MM.1S (cell line): ENCODE results near the gene OSMR.

ENCODE experiments used
- EZH2 ChIP-seq: fragments of 300-600 bp; sonication (generic); optimal IDR thresholded peaks from 2 replicates; pipeline ENCODE3; 2017; ENCODE audit warnings: low read depth, mild to moderate bottlenecking, antibody characterized with exemption, low read length, mixed read lengths
- TF ChIP-seq, protein P1 (sequence below): fragments of 300-600 bp; sonication (generic); IDR thresholded peaks from 2 replicates; pipeline ENCODE4 v1.5.1; 2016; ENCODE audit warnings: antibody characterized with exemption, low read length, mixed read lengths

DNA sequence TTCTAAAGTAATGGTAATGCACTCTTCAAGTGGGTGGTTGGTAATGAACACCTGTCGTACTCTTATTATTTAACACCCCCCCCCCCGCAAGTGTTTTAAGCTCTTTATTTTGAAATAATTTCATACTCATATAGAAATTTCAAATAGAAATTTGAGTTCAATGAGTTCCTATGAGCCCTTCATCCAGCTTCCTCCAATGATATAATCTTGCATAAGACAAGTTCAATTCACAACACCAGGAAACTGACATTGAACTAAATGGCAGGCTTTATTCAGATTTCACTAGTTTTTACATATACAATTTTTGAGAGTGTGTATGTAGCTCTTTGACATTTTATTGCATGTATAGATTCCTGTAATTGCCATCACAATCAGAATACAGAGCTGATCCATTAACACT lies 30.9 kb upstream of the OSMR start:
- TF ChIP-seq, protein P1, sequence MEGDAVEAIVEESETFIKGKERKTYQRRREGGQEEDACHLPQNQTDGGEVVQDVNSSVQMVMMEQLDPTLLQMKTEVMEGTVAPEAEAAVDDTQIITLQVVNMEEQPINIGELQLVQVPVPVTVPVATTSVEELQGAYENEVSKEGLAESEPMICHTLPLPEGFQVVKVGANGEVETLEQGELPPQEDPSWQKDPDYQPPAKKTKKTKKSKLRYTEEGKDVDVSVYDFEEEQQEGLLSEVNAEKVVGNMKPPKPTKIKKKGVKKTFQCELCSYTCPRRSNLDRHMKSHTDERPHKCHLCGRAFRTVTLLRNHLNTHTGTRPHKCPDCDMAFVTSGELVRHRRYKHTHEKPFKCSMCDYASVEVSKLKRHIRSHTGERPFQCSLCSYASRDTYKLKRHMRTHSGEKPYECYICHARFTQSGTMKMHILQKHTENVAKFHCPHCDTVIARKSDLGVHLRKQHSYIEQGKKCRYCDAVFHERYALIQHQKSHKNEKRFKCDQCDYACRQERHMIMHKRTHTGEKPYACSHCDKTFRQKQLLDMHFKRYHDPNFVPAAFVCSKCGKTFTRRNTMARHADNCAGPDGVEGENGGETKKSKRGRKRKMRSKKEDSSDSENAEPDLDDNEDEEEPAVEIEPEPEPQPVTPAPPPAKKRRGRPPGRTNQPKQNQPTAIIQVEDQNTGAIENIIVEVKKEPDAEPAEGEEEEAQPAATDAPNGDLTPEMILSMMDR: no peak
- no peak for TF ChIP-seq EZH2
